HG02642 (cell line): Measurements from ENCODE around the gene SPDYE16.
"Not testable (repeated sequence)": the region's sequence is repeated elsewhere in the genome, so short reads cannot be mapped to it uniquely, and the experiment has no call there.

ENCODE experiments used
- ATAC-seq: cut with Tn5 transposase; IDR thresholded peaks from one replicate; pipeline ENCODE4 v1.9.1; 2021; ENCODE audit warnings: mild to moderate bottlenecking; ENCODE audit not compliant: unreplicated experiment, poor library complexity

The SPDYE16 gene

DNA sequence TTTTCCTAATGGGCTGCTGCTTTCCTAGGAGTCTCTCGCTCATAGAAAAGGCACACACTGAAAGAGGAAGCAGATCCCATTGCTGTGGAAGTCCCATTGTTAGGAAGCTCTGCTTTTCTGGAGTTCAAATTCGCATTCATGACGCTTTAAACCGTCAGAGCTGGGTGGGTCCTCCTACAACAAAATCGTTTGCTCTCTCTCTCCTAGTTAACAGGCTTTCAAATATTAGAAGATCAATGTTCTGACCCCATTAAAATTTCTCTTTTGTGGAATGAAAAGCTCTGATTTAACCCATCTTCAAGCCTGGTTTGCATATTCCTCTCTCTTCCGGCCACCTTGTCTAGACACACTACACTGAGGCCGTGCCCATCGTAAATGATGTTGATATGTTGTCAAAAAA, at the start of gene SPDYE16:
Gene SPDYE16 (minus strand): TSS at position 101 of the 400 bp plus-strand sequence. CDS start 1,838 bp downstream, outside the sequence.
- not testable (repeated sequence) for ATAC-seq

GRCh38 chr7:76592694-76593093, 49.6 kb upstream of the SPDYE16 start:
- ATAC-seq: not testable (repeated sequence)

- ATAC-seq: peak; percentile 78
Measured at GRCh38 chr7:76591602-76592304, 48.7 kb upstream of the SPDYE16 start.

- ATAC-seq: not testable (repeated sequence)
Measured at GRCh38 chr7:76591033-76591432, 47.9 kb upstream of the SPDYE16 start.

- not testable (repeated sequence) for ATAC-seq
Measured at GRCh38 chr7:76588586-76588985, 45.5 kb upstream of the SPDYE16 start.

DNA sequence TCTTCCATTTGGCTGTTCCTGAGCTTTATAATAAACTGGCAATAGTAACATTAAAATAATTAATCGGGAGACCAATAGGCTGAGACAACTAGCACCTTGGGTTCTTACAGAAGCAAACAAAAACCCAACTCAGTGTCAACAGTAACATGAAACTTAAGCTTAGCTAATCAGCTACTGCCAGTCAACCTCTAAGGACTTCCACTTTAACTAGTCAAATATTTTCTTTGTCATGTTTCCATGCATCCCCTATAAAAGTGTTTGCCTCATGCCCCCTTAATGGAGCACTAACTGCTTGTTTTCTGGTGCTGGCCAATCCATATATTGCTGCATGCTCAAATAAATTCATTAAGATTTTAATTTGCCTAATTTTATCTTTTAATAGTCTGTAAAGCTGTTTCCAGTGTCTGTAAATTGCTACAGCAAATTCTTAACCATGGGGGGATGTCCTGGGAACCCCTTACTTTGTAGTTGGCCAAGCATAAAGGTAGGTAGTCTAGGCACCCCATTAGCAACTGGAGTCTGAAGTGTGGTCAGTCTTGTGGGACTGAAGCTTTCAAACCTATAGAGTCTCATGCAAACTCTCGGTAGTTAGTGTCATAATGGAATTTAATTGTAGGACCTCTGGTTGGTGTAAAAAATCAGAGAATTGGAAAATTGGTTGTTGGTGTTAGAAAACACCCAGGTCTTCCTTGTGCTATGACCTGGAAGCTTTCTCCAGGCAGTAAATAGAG, 43.7 kb upstream of the SPDYE16 start:
- not testable (repeated sequence) for ATAC-seq

DNA sequence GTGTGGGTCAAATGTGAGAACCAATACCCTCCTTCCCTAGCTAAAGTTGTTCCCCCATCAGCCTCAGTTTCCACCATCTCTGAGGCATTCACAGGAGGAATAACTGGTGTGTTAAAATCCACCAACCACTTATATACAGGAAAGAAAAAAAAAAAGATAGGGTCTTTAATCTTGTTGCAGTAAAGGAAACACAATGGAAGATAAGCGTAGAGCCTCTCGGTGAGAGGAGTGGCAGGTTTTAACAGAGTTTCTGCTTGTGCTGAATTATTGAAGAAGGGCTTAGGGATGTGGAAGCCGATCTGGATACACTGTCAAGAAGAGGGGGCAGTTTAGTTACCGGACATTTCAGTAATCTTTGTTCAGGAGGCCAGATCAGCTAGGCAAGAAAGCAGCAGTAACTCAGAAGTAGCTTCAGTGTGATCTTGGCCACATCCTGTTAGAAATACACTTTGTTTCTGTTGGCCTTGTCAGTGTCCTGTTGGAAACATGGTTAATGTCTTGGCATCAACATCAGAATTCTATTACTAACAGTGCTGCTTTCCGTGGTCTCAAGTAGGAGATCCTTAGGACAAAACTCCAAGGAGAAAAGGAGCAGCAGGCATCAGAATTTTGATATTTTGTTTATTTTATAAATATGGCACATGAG, 40.7 kb upstream of the SPDYE16 start:
- ATAC-seq: not testable (repeated sequence)

DNA sequence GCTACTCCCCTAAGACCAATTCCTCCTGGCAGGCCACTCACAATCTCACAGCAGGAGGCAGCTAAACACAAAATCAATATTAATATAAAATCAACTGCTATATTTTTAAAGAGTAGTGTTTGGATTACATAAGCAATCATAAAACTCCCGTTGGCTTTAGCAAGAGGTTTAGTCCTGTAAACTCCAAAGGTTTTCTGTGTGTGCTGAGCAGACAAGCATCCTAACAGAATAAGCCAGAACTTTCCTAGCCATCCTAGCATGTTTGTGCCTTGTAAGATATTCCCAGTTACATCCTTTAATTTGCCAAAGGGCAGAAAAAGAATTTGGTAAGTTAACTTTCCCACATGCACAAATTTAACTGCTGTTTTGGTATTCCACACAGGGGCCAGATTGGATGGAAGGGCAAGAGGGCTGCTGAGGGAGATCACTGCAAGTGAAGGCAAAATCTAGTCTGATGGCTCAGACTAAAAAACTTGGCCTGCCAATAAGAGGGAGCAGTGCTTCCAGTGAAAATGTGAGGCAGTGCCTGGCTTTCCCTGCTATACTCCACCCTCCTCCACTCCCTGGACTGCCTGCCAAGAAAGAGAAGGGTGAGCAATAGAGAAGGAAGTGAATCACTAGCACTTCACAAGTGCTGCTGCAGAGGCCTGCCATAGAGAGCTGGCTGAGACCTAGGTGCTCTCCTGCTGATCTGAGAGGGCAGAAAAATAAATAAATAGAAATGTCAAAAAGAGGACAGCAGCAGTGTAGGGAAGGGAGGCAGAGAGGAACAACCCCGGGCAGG, 39.9 kb upstream of the SPDYE16 start:
- ATAC-seq: not testable (repeated sequence)

GRCh38 chr7:76575919-76576655, 33.0 kb upstream of the SPDYE16 start:
- not testable (repeated sequence) for ATAC-seq

DNA sequence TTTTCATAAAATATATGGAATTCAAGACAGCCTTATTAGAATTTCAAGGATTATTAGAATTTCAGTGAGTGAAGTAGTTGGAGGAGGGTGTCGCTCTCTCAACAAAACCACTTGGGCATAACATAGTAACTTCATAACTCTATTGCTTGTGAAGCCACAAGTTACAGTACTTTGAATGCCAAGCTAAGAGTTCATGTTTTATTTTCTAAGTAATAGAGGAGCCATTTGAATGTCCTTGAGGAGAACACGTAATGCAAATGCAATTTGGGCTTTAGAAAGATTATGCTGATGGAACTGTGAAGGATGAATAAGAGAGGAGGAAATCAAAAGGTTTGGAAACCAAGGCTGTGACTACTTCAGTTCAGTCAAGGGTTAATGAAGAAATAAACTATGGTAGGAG, 32.3 kb upstream of the SPDYE16 start:
- ATAC-seq: not testable (repeated sequence)

GRCh38 chr7:76572296-76572695, 29.2 kb upstream of the SPDYE16 start:
- not testable (repeated sequence) for ATAC-seq

GRCh38 chr7:76570324-76570775, 27.3 kb upstream of the SPDYE16 start:
- not testable (repeated sequence) for ATAC-seq

GRCh38 chr7:76568742-76569141, 25.6 kb upstream of the SPDYE16 start:
- not testable (repeated sequence) for ATAC-seq

DNA sequence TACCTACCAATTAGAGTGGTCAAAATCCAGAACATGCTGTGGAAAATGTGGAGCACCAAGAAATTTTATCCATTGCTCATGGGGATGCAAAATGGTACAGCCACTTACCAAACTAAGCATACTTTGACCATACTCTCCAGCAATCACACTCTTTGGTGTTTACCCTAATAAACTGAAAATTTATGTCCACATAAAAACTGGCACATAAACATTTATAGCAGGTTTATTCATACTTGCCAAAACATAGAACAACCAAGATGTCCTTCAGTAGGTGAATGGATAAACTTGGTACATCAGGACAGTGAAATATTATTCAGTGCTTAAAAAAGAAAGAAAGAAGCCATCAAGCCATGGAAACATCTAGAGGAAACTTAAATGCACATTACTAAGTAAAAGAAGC, 24.7 kb upstream of the SPDYE16 start:
- not testable (repeated sequence) for ATAC-seq

- ATAC-seq: not testable (repeated sequence)
Measured at GRCh38 chr7:76567311-76567710, 24.2 kb upstream of the SPDYE16 start.

DNA sequence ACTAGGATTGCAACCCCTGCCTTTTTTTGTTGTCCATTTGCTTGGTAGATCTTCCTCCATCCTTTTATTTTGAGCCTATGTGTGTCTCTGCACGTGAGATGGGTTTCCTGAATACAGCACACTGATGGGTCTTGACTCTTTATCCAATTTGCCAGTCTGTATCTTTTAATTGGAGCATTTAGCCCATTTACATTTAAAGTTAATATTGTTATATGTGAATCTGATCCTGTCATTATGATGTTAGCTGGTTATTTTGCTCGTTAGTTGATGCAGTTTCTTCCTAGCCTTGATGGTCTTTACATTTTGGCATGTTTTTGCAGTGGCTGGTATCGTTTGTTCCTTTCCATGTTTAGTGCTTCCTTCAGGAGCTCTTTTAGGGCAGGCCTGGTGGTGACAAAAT, 21.9 kb upstream of the SPDYE16 start:
- ATAC-seq: not testable (repeated sequence)

DNA sequence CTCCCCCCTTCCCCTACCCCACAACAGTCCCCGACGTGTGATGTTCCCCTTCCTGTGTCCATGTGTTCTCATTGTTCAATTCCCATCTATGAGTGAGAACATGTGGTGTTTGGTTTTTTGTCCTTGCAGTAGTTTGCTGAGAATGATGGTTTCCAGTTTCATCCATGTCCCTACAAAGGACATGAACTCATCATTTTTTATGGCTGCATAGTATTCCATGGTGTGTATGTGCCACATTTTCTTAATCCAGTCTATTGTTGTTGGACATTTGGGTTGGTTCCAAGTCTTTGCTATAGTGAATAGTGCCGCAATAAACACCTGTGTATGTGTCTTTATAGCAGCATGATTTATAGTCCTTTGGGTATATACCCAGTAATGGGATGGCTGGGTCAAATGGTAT, 18.2 kb upstream of the SPDYE16 start:
- ATAC-seq: not testable (repeated sequence)

DNA sequence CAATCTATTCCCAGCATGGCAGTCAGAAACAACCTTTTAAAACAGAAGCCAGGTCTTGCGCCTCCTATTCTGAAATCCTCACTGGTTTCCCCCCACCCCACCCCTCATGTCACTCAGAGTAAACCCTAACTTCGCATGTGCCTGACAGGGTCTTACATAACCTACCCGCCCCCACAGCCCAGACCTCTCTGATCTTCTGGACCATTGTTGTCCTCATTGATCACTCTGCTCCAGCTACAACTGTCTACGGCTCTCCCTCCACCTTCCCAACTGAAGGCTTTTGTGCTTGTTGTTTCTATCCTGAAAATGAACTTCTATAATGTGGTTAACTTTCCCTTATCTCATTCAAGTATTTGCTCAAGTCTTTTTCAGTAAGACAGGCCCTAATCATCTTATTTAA, 17.1 kb upstream of the SPDYE16 start:
- not testable (repeated sequence) for ATAC-seq

GRCh38 chr7:76559685-76560084, 16.6 kb upstream of the SPDYE16 start:
- not testable (repeated sequence) for ATAC-seq
